Naive thymus-derived CD8-positive, alpha-beta T cell (primary cell): ENCODE data around the gene COL11A2. TPM values are rescaled to one million over a fixed set of nuclear protein-coding genes. Genes with fewer than 3 reads are reported as not detected.
A peak's percentile ranks its signal among the peaks of the same experiment; 100 is the strongest.

ENCODE experiments used
- ATAC-seq, 2 donors: fragments of 150-1000 bp; cut with Tn5 transposase in 1 of 2; sonication (Bioruptor Pico), chemical (Tn5 transposase) in 1 of 2; 1 replicate in 1 of 2; 2 replicates in 1 of 2; pipeline ENCODE4 v1.10.0; 2021; ENCODE audit warnings: mild to moderate bottlenecking in 2 of 2, moderate library complexity in 2 of 2
- POLR2A ChIA-PET: fragments of 350-600 bp; sonication (Branson Sonifier 250); formaldehyde crosslinking; loops from one replicate; lab custom pipeline; 2021; ENCODE audit warnings: antibody characterized with exemption; lab: Charles Lee
- DNase-seq, 10 donors: peaks; one replicate each; pipeline versions ENCODE4 v3.0.0 to v3.0.0-alpha.2; 2020 to 2022
- H3K27ac Mint-ChIP-seq, 10 donors: one replicate each; pipeline ENCODE4 v1.8.0; 2020 to 2022; ENCODE audit warnings: mild to moderate bottlenecking in 10 of 10, mixed read lengths in 10 of 10, moderate library complexity in 4 of 10, inconsistent platforms in 1 of 10
- H3K27me3 Mint-ChIP-seq, 5 donors: one replicate each; pipeline ENCODE4 v1.8.0; 2021 to 2022; ENCODE audit warnings: mixed read lengths in 5 of 5
- H3K36me3 Mint-ChIP-seq, 3 donors: one replicate each; pipeline ENCODE4 v1.8.0; 2020 to 2022; ENCODE audit warnings: mixed read lengths in 3 of 3, mild to moderate bottlenecking in 2 of 3, inconsistent platforms in 1 of 3
- H3K4me1 Mint-ChIP-seq, 4 donors: one replicate each; pipeline ENCODE4 v1.8.0; 2021 to 2022; ENCODE audit warnings: mixed read lengths in 4 of 4
- H3K4me3 Mint-ChIP-seq, 10 donors: one replicate each; pipeline ENCODE4 v1.8.0; 2020 to 2022; ENCODE audit warnings: mild to moderate bottlenecking in 10 of 10, mixed read lengths in 10 of 10, moderate library complexity in 6 of 10, inconsistent platforms in 1 of 10
- H3K9me3 Mint-ChIP-seq, 9 donors: one replicate each; pipeline ENCODE4 v1.8.0; 2020 to 2022; ENCODE audit warnings: mixed read lengths in 9 of 9, mild to moderate bottlenecking in 3 of 9, inconsistent platforms in 1 of 9, moderate library complexity in 1 of 9
- polyA plus RNA-seq, 3 donors: library from polyadenylated mRNA; unstranded; fragments of 300-500 nt; fragmentation: Illumina TruSeq; gene quantifications; one replicate each; pipeline ENCODE4 v1.2.3, GENCODE V29; 2021
- total RNA-seq, 8 experiments: library from RNA in 2 of 8; stranded (reverse) in 2 of 8; gene quantifications; one replicate each; pipeline ENCODE4 v1.2.3 and lab custom pipeline; 2021 to 2026

COL11A2 gene
- total and polyA plus RNA-seq, 5 experiments from 2014 or later, result 0.08 to 8.0 (median 0.48) TPM

DNA sequence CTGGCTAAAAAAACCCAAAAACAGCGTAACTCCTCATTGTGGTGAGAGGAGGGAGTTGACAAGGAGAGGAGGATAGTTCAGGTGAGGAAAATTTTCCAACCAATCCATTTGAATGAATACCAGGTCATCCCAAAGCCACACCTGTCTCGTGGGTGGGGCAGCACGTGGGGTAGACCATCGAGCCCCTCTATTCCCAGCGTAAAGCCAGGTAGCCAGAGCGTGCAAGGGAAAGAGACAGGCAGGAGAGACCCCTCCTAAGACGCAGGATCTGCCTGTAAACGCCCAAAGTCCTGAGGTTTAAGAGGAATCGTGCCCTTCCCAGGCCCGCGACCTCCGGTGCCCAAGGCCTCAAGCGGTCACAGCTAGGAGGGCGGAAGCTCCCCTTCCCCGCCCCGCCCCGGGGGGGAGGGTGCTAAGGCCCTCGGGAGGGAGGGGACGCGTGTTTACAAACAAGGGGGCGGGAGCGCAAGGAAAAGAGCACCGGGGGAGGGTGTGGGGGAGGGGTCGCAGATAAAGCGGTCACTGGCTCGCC, 7.5 kb upstream of the COL11A2 start:
- POLR2A ChIA-PET, result interaction anchor here (0.6 to 4.2 kb wide), 12 partner anchors 9 to 456 kb away, joined by 3 to 43 read pairs (median 4); partner anchors contain the start of genes B3GALT4, HLA-DMA, RING1 and RPS18
- ATAC-seq (peak; percentile 11 to 25), DNase-seq (peak in 4 of 10 donors; percentile 45 to 77 (median 62))
- peak overlapping the region; percentile 90 to 100 (median 99) for H3K4me3 Mint-ChIP-seq
- peaks cover 6 to 54% (median 18%) of the 10 kb centered on the region in 3 donors for H3K36me3 Mint-ChIP-seq
- H3K9me3 Mint-ChIP-seq, result no peaks in the 10 kb centered on the region
- peak overlapping the region; percentile 82 to 100 (median 95) for H3K27ac Mint-ChIP-seq
- H3K27me3 Mint-ChIP-seq, result no peaks in the 10 kb centered on the region
- peaks cover 43 to 78% (median 72%) of the 10 kb centered on the region in 4 donors for H3K4me1 Mint-ChIP-seq

DNA sequence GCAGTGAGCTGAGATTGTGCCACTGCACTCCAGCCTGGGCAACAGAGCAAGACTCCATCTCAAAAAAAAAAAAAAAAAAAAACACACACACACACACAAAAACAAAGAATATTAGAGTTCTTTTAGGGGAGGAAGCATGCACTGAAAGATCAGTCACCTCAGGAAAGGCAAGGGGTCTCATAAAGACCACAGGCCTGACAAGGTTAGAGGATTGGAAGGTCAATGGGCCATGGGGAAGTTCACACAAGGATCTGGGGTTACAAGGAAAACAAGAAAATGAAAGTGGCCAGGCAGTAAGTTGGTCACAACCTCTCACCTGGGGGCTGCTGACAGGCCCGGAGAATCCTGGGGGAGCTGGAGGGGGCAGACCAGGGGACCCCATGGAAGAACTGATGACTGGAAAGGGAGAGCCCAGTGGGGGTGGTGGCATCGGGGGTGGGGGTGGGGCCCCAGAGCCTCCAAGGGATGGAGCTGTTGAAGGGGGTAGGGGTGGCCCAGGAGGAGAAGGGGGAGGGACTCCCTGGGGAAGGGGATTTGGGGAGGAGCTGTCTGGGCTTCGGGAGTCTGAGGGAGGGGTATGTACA, 6.7 kb upstream of the COL11A2 start:
- H3K36me3 Mint-ChIP-seq, result peaks cover 6 to 59% (median 18%) of the 10 kb centered on the region in 3 donors
- DNase-seq, result no peak
- ATAC-seq, result no peak
- H3K27me3 Mint-ChIP-seq, result no peaks in the 10 kb centered on the region
- H3K4me3 Mint-ChIP-seq, result peak overlapping the region; percentile 89 to 100 (median 98)
- H3K4me1 Mint-ChIP-seq, result peaks cover 41 to 72% (median 67%) of the 10 kb centered on the region in 4 donors
- peak overlapping the region; percentile 54 to 100 (median 94) for H3K27ac Mint-ChIP-seq
- POLR2A ChIA-PET, result interaction anchor here (0.7 to 4.2 kb wide), 9 partner anchors 10 to 100 kb away, joined by 3 to 43 read pairs (median 7); partner anchors contain the start of genes RING1, RPS18 and VPS52
- H3K9me3 Mint-ChIP-seq, result no peaks in the 10 kb centered on the region

DNA sequence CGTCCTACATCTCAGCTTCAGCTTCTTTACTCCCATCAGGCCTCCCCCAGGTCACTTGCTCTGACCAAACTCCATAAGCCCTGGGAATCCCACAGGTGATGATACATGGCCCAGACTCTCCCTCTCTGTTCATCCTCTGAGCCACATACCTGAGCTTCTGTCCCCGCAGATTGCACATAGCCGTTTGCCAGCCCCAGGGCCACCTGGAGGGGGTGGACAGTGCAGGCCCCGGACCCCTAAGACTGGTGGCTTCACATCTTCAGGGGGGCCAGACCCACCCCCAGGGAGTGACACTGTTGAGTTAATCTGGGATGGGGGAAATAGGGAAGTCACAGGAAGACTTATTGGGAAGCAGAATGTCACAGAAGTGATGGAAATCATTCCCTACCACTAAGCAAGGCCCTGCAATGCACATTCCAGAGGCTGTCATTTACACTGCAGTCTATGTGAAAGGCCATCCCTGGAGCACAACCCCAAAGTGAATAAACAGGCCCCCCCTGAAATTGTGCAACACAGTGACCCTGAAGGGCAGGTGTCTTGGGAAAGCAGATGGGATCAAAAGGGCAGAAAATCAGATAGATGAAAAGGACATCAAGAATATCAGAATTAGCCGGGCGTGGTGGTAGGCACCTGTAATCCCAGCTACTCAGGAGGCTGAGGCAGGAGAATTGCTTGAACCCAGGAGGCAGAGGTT, 6.0 kb upstream of the COL11A2 start:
- ATAC-seq (no peak), DNase-seq (no peak)
- POLR2A ChIA-PET, result interaction anchor here (0.7 to 4.2 kb wide), 9 partner anchors 10 to 73 kb away, joined by 3 to 43 read pairs (median 7); partner anchors contain the start of genes RING1, RPS18 and VPS52
- peak overlapping the region; percentile 21 to 99 (median 91) for H3K27ac Mint-ChIP-seq
- peaks cover 38 to 71% (median 62%) of the 10 kb centered on the region in 4 donors for H3K4me1 Mint-ChIP-seq
- H3K4me3 Mint-ChIP-seq, result peak overlapping the region; percentile 71 to 100 (median 94)
- no peaks in the 10 kb centered on the region for H3K9me3 Mint-ChIP-seq
- H3K27me3 Mint-ChIP-seq, result no peaks in the 10 kb centered on the region
- peaks cover 6 to 56% (median 18%) of the 10 kb centered on the region in 3 donors for H3K36me3 Mint-ChIP-seq

DNA sequence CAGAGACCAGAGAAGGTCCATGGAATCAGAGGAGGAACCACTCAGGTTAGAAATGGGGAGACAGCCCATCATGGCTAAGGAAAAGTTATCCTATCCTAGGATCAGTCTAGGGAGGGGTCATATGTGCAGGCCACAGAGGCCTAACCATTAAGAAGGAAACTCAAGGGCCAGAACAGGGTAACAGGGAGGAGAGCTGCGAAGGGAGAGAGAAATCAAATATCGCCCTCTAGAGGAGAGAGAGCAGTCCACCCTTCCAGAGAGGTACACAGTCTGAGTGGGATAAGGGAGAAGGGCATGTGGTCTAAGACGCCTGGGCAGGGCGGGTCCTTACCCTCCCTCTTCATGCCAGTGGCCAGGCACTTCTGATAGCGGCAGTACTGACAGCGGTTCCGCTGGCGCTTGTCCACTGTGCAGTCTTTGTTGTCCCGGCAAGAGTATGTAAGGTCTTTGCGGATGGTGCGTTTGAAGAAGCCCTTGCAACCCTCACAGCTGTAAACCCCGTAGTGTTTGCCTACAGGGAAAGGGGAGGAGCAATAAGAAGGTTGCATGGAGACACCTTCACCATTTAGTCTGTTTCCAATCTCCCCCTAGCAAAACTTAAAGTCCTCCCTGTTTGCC, 5.3 kb upstream of the COL11A2 start:
- H3K36me3 Mint-ChIP-seq, result peaks cover 0 to 48% (median 13%) of the 10 kb centered on the region in 3 donors
- H3K27ac Mint-ChIP-seq, result peak overlapping the region; percentile 22 to 98 (median 73)
- H3K4me3 Mint-ChIP-seq, result peak overlapping the region in 9 of 10 donors; percentile 53 to 100 (median 80)
- no peaks in the 10 kb centered on the region for H3K27me3 Mint-ChIP-seq
- no peaks in the 10 kb centered on the region for H3K9me3 Mint-ChIP-seq
- H3K4me1 Mint-ChIP-seq, result peaks cover 37 to 69% (median 58%) of the 10 kb centered on the region in 4 donors
- ATAC-seq (peak; percentile 34 to 38), DNase-seq (peak in 4 of 10 donors; percentile 25 to 64 (median 62))
- POLR2A ChIA-PET, result interaction anchor here (1.0 to 4.2 kb wide), 8 partner anchors 11 to 74 kb away, joined by 3 to 43 read pairs (median 6); partner anchors contain the start of genes RING1, RPS18 and VPS52

DNA sequence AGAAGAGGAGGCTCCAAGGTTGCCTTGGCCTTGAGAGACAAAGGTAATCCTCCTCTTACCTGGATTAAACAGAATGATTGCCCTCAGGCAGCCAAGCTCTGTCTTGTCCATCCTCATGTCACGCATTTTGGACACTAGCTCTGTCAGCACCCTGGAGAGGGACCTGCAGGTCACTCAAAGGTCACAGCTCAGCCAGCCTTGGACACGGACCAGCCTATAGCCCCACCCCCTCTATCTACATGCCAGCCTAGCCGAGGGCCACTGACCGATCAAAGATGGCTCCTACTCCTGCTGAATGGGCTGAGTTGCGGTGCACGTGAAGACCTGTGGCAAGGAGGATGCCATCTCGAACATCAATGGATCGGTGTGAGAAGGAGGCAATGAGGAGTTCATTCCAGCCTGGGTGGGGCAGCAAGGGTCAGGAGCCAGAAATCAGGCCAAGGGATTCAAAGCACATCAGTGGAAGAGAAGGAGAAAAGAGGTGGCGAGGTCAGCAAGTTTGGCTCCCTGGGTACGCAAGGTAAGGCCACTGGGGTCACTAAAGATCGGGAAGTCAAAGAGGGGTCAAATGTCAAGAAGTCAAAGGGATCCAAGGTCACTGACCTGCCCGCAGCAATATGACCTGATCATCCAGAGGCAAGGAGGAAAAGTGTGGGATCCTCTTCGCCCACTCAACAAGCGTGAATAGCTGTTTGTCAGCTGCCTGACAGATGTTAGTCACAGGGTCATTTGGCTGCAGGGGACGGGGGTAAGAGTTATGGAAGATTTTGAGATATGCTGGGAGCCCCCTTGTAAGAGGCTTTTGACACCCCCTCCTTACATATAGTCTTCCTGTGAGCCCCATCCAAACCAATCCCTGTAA, 3.3 kb upstream of the COL11A2 start:
- Mint-ChIP-seq H3K4me3 (peak overlapping the region in 1 of 10 donors; percentile 62), H3K27ac (peak overlapping the region in 3 of 10 donors; percentile 42 to 76 (median 55)), H3K27me3 (peaks cover 0 to 9% (median 7%) of the 10 kb centered on the region in 5 donors), H3K9me3 (no peaks in the 10 kb centered on the region), H3K4me1 (peaks cover 32 to 59% (median 44%) of the 10 kb centered on the region in 4 donors), H3K36me3 (peaks cover 0 to 40% (median 6%) of the 10 kb centered on the region in 3 donors)
- ATAC-seq (no peak), DNase-seq (peak in 1 of 10 donors; percentile 61)
- POLR2A ChIA-PET, result interaction anchor here (1.0 to 1.5 kb wide), 4 partner anchors 12 to 53 kb away, joined by 3 to 6 read pairs (median 3); no protein-coding TSS in a partner anchor

DNA sequence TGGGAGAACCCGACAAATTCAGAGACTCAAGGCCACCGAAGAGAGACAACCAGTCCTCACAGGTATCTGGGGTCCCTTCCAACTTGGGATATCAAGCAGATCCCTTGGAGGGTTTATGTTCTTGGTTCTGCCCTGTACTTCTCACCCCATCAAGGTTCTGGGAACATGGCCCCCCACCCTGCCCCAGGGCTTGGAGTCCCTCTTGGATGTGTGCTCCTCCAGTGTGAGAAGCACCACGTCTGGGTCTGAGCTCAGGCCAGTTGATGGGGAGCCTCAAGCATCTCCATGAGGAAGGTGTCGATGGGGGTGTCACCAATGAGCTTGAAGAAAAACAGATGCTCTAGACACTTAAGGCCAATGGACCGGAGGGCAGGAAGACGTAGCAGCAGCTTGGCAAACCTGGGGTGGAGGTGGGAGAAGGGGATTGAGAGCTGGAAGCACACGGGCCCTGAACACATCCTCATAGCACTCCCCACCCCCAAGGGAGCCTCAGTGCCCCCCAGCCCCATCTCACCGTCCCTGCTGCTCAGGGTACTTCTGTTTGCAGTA, 2.2 kb upstream of the COL11A2 start:
- DNase-seq, result peak in 1 of 10 donors; percentile 24
- POLR2A ChIA-PET, result interaction anchor here (1.5 to 1.8 kb wide), 3 partner anchors 11 to 54 kb away, joined by 6 to 8 read pairs (median 7); partner anchors contain the start of gene RING1
- H3K27ac Mint-ChIP-seq, result peak overlapping the region in 5 of 10 donors; percentile 8 to 77 (median 43)
- ATAC-seq, result no peak
- peaks cover 33 to 55% (median 39%) of the 10 kb centered on the region in 4 donors for H3K4me1 Mint-ChIP-seq
- H3K9me3 Mint-ChIP-seq, result no peaks in the 10 kb centered on the region
- H3K36me3 Mint-ChIP-seq, result peaks cover 0 to 40% (median 6%) of the 10 kb centered on the region in 3 donors
- peaks cover 3 to 20% (median 12%) of the 10 kb centered on the region in 5 donors for H3K27me3 Mint-ChIP-seq
- H3K4me3 Mint-ChIP-seq, result peak overlapping the region in 3 of 10 donors; percentile 7 to 67 (median 24)

DNA sequence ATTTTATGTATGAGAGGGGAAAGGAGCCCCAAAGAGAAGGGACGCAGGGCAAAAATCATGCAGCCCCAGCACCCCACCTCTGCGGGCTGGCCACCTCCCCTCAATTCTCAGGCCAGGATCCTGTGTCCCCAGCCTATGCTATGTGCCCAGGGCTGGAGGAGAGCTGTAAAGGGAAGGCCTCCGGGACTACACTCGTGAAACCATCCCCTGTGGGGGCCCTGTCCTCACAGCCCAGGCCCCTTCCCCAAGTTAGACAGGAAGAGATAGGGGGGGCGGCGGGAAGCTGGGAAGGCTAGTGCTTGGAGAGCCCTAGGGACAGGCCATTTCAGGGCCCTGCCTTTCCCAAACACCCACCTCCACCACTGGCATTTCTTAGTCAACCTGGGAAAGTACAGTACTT, 1.4 kb upstream of the COL11A2 start:
- Mint-ChIP-seq H3K27ac (peak overlapping the region in 7 of 10 donors; percentile 36 to 78 (median 53)), H3K27me3 (peaks cover 3 to 25% (median 15%) of the 10 kb centered on the region in 5 donors), H3K4me1 (peaks cover 29 to 46% (median 31%) of the 10 kb centered on the region in 4 donors), H3K4me3 (peak overlapping the region; percentile 39 to 81 (median 66)), H3K9me3 (no peaks in the 10 kb centered on the region), H3K36me3 (peaks cover 0 to 40% (median 7%) of the 10 kb centered on the region in 3 donors)
- POLR2A ChIA-PET, result interaction anchor here (0.6 to 1.8 kb wide), 7 partner anchors 10 to 84 kb away, joined by 3 to 8 read pairs (median 6); partner anchors contain the start of genes B3GALT4 and RING1
- peak in 1 of 10 donors; percentile 35 for DNase-seq
- ATAC-seq, result no peak

DNA sequence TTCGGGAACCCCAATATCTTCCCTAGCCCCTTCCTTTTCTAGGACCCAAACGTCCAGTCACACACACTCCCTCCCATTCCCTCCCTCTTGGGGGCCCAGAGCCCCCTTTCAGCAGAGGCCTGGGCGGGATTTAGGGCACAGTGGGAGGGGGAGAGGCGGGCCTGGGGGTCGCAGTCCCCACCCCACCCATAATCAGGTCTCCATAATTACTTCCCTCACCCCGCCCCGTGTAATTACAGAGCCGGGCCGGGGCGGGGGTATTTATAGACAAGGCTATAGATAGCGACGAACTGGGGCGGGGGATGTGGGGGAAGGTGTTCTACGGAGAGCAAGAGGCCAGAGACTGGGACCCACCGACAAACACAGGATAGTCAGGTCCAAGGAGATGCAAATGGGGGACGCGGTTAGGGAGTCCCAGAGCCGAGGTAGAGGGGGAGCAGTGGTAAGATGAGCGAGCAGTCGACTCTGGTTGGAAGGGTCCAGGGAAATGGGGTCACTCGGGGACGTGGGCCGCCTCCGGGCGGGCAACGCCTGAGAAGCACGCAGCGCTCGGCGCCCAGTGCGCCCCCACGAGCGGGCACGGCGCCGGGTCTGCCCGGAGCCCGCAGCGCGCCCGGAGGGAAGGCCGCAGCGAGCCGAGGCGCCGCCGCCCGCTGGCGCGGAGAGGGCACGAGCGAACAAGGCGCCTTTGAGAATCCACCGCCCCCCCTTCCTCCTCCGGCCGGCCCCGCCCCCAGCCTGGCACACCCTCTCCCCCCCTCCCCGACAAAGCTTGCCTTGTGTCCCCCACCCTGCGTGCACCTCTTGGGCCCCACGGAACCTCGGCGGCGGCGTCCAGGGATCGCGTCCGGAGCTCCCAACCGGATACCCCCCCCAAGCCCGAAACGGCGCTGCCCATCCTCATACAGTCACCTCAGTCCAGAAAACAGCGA, 670 bp upstream of the COL11A2 start:
- peak overlapping the region in 8 of 10 donors; percentile 36 to 89 (median 77) for H3K27ac Mint-ChIP-seq
- peak in 5 of 10 donors; percentile 34 to 69 (median 43) for DNase-seq
- POLR2A ChIA-PET, result interaction anchor here (0.6 to 1.8 kb wide), 9 partner anchors 9 to 85 kb away, joined by 3 to 10 read pairs (median 6); partner anchors contain the start of genes B3GALT4 and RING1
- H3K27me3 Mint-ChIP-seq, result peaks cover 3 to 32% (median 18%) of the 10 kb centered on the region in 5 donors
- H3K4me1 Mint-ChIP-seq, result peaks cover 24 to 39% (median 25%) of the 10 kb centered on the region in 4 donors
- H3K36me3 Mint-ChIP-seq, result peaks cover 0 to 40% (median 7%) of the 10 kb centered on the region in 3 donors
- no peaks in the 10 kb centered on the region for H3K9me3 Mint-ChIP-seq
- H3K4me3 Mint-ChIP-seq, result peak overlapping the region; percentile 78 to 93 (median 87)
- ATAC-seq, result peak; percentile 31 to 53

DNA sequence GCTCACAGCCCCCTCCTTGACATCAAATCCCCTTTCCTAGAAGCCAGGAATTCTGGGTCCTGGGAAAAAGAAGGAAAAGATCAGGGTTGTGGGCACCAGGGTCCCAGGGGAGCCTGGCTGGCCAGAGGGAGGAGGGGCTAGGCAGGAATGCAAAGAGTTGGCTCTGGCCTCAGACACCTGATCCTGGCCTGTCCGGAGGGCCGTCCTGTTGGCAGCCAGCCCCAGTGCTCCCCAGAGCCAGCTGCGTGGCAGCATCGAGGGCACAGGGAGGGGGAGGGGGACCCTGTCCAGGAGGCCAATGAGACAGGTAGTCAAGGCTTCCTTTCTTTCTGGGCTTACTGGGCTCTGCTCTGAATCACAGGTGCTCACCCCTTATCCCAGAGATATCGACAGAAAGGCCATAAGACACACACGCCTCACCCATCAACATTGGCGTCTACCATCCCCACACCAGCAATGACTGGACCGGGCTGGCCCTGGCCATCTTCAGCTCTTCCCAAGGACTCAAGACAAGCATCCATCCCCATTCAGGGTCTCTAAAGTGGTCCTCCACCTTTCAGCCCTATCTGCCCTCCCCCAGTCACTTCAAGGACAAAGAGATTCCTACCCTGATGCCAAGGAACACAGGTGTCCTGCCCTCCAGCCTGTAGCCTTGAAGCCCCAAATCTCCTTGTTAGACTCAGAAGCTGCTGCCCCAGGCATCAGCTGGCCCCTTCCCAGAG, 723 bp downstream of the COL11A2 start:
- peak overlapping the region in 3 of 10 donors; percentile 34 to 76 (median 51) for H3K27ac Mint-ChIP-seq

More for the DNA sequence above, 723 bp downstream of the COL11A2 start:
- Mint-ChIP-seq H3K36me3 (peaks cover 0 to 35% (median 10%) of the 10 kb centered on the region in 3 donors), H3K4me3 (peak overlapping the region; percentile 60 to 91 (median 78)), H3K27me3 (peaks cover 9 to 44% (median 22%) of the 10 kb centered on the region in 5 donors), H3K9me3 (no peaks in the 10 kb centered on the region), H3K4me1 (peaks cover 15 to 26% (median 17%) of the 10 kb centered on the region in 4 donors)
- no peak for ATAC-seq
- POLR2A ChIA-PET, result interaction anchor here (0.5 to 1.6 kb wide), 5 partner anchors 8 to 378 kb away, joined by 3 to 10 read pairs (median 5); partner anchors contain the start of gene RING1
- DNase-seq, result no peak
